Astrocyte of the cerebellum (primary cell): ENCODE measurements around the gene SLC22A8.
"Not testable (repeated sequence)": the region's sequence is repeated elsewhere in the genome, so short reads cannot be mapped to it uniquely, and the experiment has no call there.

Experiments
- DNase-seq: peaks from one replicate; pipeline ENCODE4 v3.0.0-alpha.2; 2011; ENCODE audit warnings: low read depth
- H3K4me3 ChIP-seq: 2 replicates; pipeline ENCODE4 v1.5.1; 2011; ENCODE audit warnings: mild to moderate bottlenecking, low read depth, low read length, moderate library complexity
- CTCF ChIP-seq: IDR thresholded peaks from 2 replicates; pipeline ENCODE4 v1.5.1; 2012; ENCODE audit warnings: low read length, low read depth, moderate library complexity, mild to moderate bottlenecking; ENCODE audit errors: missing control alignments
- in situ Hi-C: cut with HindIII; loops from 2 replicates; pipeline ENCODE4 v1.10.0; 2017; ENCODE audit warnings: low sequenced_read_pairs

Gene SLC22A8

GRCh38 chr11:63015521-63016215 is at the start of gene SLC22A8:
TSS of gene SLC22A8 (minus strand) at chr11:63015841. CDS start at chr11:63014958, 883 bp downstream.
- no peak within 1 kb of the TSS for H3K4me3 ChIP-seq
- DNase-seq, result no peak
- in situ Hi-C loops, result no loop called here
- TF ChIP-seq CTCF, result no peak

- in situ Hi-C loops, result not testable (repeated sequence)
These were observed 30.6 kb upstream of the SLC22A8 start for GRCh38 chr11:63046203-63046602.

GRCh38 chr11:63042596-63042995 is 27.0 kb upstream of the SLC22A8 start:
- in situ Hi-C loops, result no loop called here
- no peak for DNase-seq
- H3K4me3 ChIP-seq, result no peak overlapping the region
- no peak for TF ChIP-seq CTCF

More at GRCh38 chr11:63046203-63046602, 30.6 kb upstream of the SLC22A8 start:
- H3K4me3 ChIP-seq, DNase-seq: not testable (repeated sequence)

GRCh38 chr11:63032457-63032856 is 16.8 kb upstream of the SLC22A8 start:
- DNase-seq, result no peak
- H3K4me3 ChIP-seq, result no peak overlapping the region
- in situ Hi-C loops, result no loop called here
- no peak for TF ChIP-seq CTCF

GRCh38 chr11:63023841-63024648 is 8.4 kb upstream of the SLC22A8 start:
- in situ Hi-C loops, result no loop called here
- peak; percentile 41 for DNase-seq
- peak; percentile 100 for TF ChIP-seq CTCF
- H3K4me3 ChIP-seq, result no peak overlapping the region

- in situ Hi-C loops, result no loop called here
- DNase-seq, result no peak
- no peak for TF ChIP-seq CTCF
- H3K4me3 ChIP-seq, result no peak overlapping the region
These were observed 7.7 kb upstream of the SLC22A8 start for GRCh38 chr11:63023222-63023814.
